H1 (cell line): ENCODE measurements around the gene TLK2.
"Not testable (repeated sequence)": the region's sequence is repeated elsewhere in the genome, so short reads cannot be mapped to it uniquely, and the experiment has no call there.

Experiments used
- CBX8 ChIP-seq: fragments of 300-800, 300-1000 bp; sonication (generic); IDR thresholded peaks from 2 replicates; pipeline ENCODE4 v1.7.1; 2016; ENCODE audit warnings: low read depth, low read length, borderline replicate concordance
- CTCF ChIP-seq, 3 experiments: IDR thresholded peaks; 1 replicate in 2 of 3; 2 replicates in 1 of 3; pipeline versions ENCODE4 v1.5.1 to v1.6.1; 2011; ENCODE audit warnings: low read length in 3 of 3, mild to moderate bottlenecking in 3 of 3, inconsistent platforms in 2 of 3, low read depth in 1 of 3, moderate library complexity in 1 of 3; ENCODE audit not compliant: insufficient read depth in 1 of 3; ENCODE audit errors: control extremely low read depth in 1 of 3
- EGR1 ChIP-seq: IDR thresholded peaks from 2 replicates; pipeline ENCODE4 v1.6.1; 2011; ENCODE audit warnings: low read depth, low read length, borderline replicate concordance
- EP300 ChIP-seq, 2 experiments: IDR thresholded peaks; 1 replicate in 1 of 2; 2 replicates in 1 of 2; pipeline ENCODE4 v1.6.1; 2011 to 2012; ENCODE audit warnings: low read depth in 2 of 2, low read length in 2 of 2, mild to moderate bottlenecking in 2 of 2, borderline replicate concordance in 1 of 2, inconsistent platforms in 1 of 2, moderate library complexity in 1 of 2
- EZH2 ChIP-seq: fragments of 200-600 bp; sonication (generic); IDR thresholded peaks from 2 replicates; pipeline ENCODE4 v1.7.1; 2012; ENCODE audit warnings: low read depth, mild to moderate bottlenecking, moderate library complexity, low read length, inconsistent platforms; ENCODE audit not compliant: severe bottlenecking
- FOSL1 ChIP-seq: IDR thresholded peaks from 2 replicates; pipeline ENCODE4 v1.6.1; 2011; ENCODE audit warnings: mild to moderate bottlenecking, low read depth, low read length, moderate library complexity; ENCODE audit not compliant: insufficient read depth
- POLR2A ChIP-seq, 2 experiments: IDR thresholded peaks; 1 replicate in 1 of 2; 2 replicates in 1 of 2; pipeline ENCODE4 v1.6.1; 2011; ENCODE audit warnings: low read depth in 2 of 2, low read length in 2 of 2, mild to moderate bottlenecking in 2 of 2; ENCODE audit errors: control extremely low read depth in 1 of 2
- TAF1 ChIP-seq: IDR thresholded peaks from 2 replicates; pipeline ENCODE4 v1.6.1; 2011; ENCODE audit warnings: mild to moderate bottlenecking, low read depth, low read length

- TF ChIP-seq TAF1; EP300 (IDR thresholded peaks at IDR 0.05; ENCODE audit: borderline replicate concordance in 1 of 2, low read depth in 2 of 2, low read length in 2 of 2); POLR2A (IDR thresholded peaks at IDR 0.05; ENCODE audit: control extremely low read depth in 1 of 2, low read depth in 2 of 2, low read length in 2 of 2); CTCF (IDR thresholded peaks at IDR 0.05; ENCODE audit: control extremely low read depth in 1 of 3, insufficient read depth in 1 of 3, low read depth in 1 of 3, low read length in 3 of 3); CBX8; EGR1; EZH2; FOSL1: not testable (repeated sequence)
Observed at GRCh38 chr17:62493049-62493655, 14.5 kb downstream of the TLK2 start.
